CD8-positive, alpha-beta memory T cell (primary cell): ENCODE measurements around the gene CYTH3. TPM values are rescaled to one million over a fixed set of nuclear protein-coding genes. Genes with fewer than 3 reads are reported as not detected.

Source experiments
- CTCF ChIA-PET: fragments of 350-600 bp; sonication (Branson Sonifier 250); formaldehyde crosslinking; loops from one replicate; lab custom pipeline; 2021; ENCODE audit warnings: antibody characterized with exemption; lab: Charles Lee
- POLR2A ChIA-PET: fragments of 350-600 bp; sonication (Branson Sonifier 250); formaldehyde crosslinking; loops from one replicate; lab custom pipeline; 2021; ENCODE audit warnings: antibody characterized with exemption; lab: Charles Lee
- DNase-seq, 5 donors: peaks; one replicate each; pipeline versions ENCODE4 v3.0.0 to v3.0.0-alpha.2; 2020 to 2022; ENCODE audit warnings: mixed read lengths in 1 of 5
- H3K27ac ChIP-seq: one replicate; pipeline ENCODE4 v1.7.0; 2013; ENCODE audit warnings: low read depth, mild to moderate bottlenecking, low read length, moderate library complexity
- H3K27me3 ChIP-seq: 2 replicates; pipeline ENCODE4 v1.7.0; 2013; ENCODE audit warnings: low read length, mild to moderate bottlenecking; ENCODE audit not compliant: insufficient read depth, poor library complexity, severe bottlenecking
- H3K36me3 ChIP-seq: 2 replicates; pipeline ENCODE4 v1.7.0; 2013; ENCODE audit warnings: mild to moderate bottlenecking, low read length, moderate library complexity; ENCODE audit not compliant: insufficient read depth
- H3K4me1 ChIP-seq: 2 replicates; pipeline ENCODE4 v1.7.0; 2013; ENCODE audit warnings: mild to moderate bottlenecking, low read length, moderate library complexity; ENCODE audit not compliant: insufficient read depth
- H3K4me3 ChIP-seq: 2 replicates; pipeline ENCODE4 v1.7.0; 2013; ENCODE audit warnings: mild to moderate bottlenecking, low read length
- H3K9me3 ChIP-seq: 2 replicates; pipeline ENCODE4 v1.7.0; 2013; ENCODE audit warnings: mild to moderate bottlenecking, low read length
- H3K27ac Mint-ChIP-seq, 8 donors: one replicate each; pipeline ENCODE4 v1.8.0; 2020 to 2021; ENCODE audit warnings: mixed read lengths in 8 of 8, mild to moderate bottlenecking in 6 of 8, inconsistent platforms in 3 of 8, moderate library complexity in 3 of 8
- H3K27me3 Mint-ChIP-seq, 2 donors: one replicate each; pipeline ENCODE4 v1.8.0; 2020 to 2021; ENCODE audit warnings: mixed read lengths in 2 of 2, mild to moderate bottlenecking in 1 of 2, moderate library complexity in 1 of 2
- H3K36me3 Mint-ChIP-seq, 3 donors: one replicate each; pipeline ENCODE4 v1.8.0; 2020 to 2021; ENCODE audit warnings: mixed read lengths in 3 of 3, inconsistent platforms in 1 of 3, mild to moderate bottlenecking in 1 of 3
- H3K4me1 Mint-ChIP-seq, 3 donors: one replicate each; pipeline ENCODE4 v1.8.0; 2020 to 2021; ENCODE audit warnings: mixed read lengths in 3 of 3, inconsistent platforms in 1 of 3, mild to moderate bottlenecking in 1 of 3
- H3K4me3 Mint-ChIP-seq, 7 donors: one replicate each; pipeline ENCODE4 v1.8.0; 2020 to 2021; ENCODE audit warnings: mixed read lengths in 7 of 7, mild to moderate bottlenecking in 6 of 7, moderate library complexity in 4 of 7, inconsistent platforms in 2 of 7
- H3K9me3 Mint-ChIP-seq, 5 donors: one replicate each; pipeline ENCODE4 v1.8.0; 2020 to 2022; ENCODE audit warnings: mixed read lengths in 5 of 5, mild to moderate bottlenecking in 3 of 5, moderate library complexity in 2 of 5, inconsistent platforms in 1 of 5
- polyA plus RNA-seq: library from polyadenylated mRNA; unstranded; fragments of 300-500 nt; fragmentation: Illumina TruSeq; gene quantifications from one replicate; pipeline ENCODE4 v1.2.3, GENCODE V29; 2021
- total RNA-seq, 2 experiments: library from RNA; stranded (reverse); gene quantifications; one replicate each; pipeline ENCODE4 v1.2.3, GENCODE V29; 2021

Gene CYTH3
- total and polyA plus RNA-seq, 3 experiments from 2014 or later, result 4.5 to 15.7 (median 4.9) TPM

DNA sequence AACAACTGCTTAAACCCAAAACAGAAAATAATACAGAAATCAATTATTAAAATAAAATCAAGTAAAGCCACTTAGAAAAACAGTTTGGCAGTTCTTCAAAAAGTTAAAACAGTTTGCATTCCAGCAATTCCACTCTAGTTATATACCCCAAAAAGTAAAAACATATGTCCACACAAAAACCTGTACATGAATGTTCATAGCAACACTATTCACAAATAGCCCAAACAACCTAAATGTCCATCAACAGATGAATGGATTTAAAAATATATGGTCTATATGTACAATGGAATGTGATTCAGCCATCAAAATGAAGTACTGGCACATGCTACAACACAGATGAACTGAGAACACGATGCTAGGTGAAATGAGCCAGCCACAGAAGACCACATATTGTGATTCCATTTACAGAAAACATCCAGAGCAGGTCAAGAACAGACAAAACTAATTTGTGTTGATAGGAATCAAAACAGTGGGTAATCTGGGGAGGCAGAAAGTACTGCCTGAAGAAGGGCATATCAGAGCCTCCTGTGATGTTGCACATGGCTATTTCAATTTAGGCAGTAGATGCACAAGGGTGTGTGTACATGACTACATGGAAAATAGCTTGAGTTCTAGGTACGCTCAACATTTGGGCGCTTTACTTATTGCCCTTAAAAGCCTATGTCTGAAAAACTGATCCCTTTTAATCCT is 66.3 kb downstream of the CYTH3 start:
- no peaks in the 10 kb centered on the region for H3K4me1 ChIP-seq
- Mint-ChIP-seq H3K27ac (no peak overlapping the region), H3K27me3 (peaks cover 0 to 3% of the 10 kb centered on the region in 2 donors), H3K4me1 (peaks cover 12 to 21% (median 17%) of the 10 kb centered on the region in 3 donors), H3K9me3 (no peaks in the 10 kb centered on the region), H3K36me3 (peaks cover 0 to 3% (median 0%) of the 10 kb centered on the region in 3 donors), H3K4me3 (no peak overlapping the region)
- no peak for DNase-seq
- H3K27ac ChIP-seq, result no peak overlapping the region
- ChIA-PET CTCF (no interaction called here), POLR2A (no interaction called here)
- H3K9me3 ChIP-seq, result no peaks in the 10 kb centered on the region
- H3K36me3 ChIP-seq, result no peaks in the 10 kb centered on the region
- H3K27me3 ChIP-seq, result no peaks in the 10 kb centered on the region
- no peak overlapping the region for H3K4me3 ChIP-seq

DNA sequence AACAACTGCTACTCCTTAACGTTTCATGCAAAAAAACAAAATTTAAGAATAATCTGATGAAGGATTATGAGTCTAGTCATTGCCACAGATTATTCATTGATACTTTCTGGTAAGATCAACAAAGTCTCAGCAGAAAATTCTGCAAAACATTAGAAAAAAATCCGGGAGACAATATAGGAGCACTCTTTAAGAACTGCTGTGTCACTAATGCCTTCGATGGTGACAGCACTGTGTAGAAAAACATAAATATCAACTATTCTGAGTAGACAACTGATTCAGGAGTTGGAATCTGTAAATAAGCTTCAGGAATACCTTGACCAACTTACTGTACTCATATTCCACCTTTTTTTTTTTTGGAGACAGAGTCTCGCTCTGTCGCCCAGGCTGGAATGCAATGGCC is 69.0 kb downstream of the CYTH3 start:
- no peak for DNase-seq
- Histone ChIP-seq H3K27me3 (no peaks in the 10 kb centered on the region), H3K27ac (no peak overlapping the region), H3K4me1 (no peaks in the 10 kb centered on the region), H3K4me3 (no peak overlapping the region), H3K9me3 (no peaks in the 10 kb centered on the region), H3K36me3 (no peaks in the 10 kb centered on the region)
- Mint-ChIP-seq H3K4me3 (no peak overlapping the region), H3K36me3 (peaks cover 0 to 3% (median 0%) of the 10 kb centered on the region in 3 donors), H3K27ac (no peak overlapping the region), H3K9me3 (no peaks in the 10 kb centered on the region), H3K4me1 (peaks cover 12 to 30% (median 24%) of the 10 kb centered on the region in 3 donors), H3K27me3 (no peaks in the 10 kb centered on the region)
- ChIA-PET POLR2A (no interaction called here), CTCF (interaction anchor here (0.8 kb wide), 1 partner anchor 9 kb away, joined by 4 read pairs; no protein-coding TSS in a partner anchor)

- no peaks in the 10 kb centered on the region for H3K36me3 ChIP-seq
- Mint-ChIP-seq H3K4me3 (no peak overlapping the region), H3K4me1 (peaks cover 14 to 34% (median 24%) of the 10 kb centered on the region in 3 donors), H3K36me3 (peaks cover 0 to 3% (median 0%) of the 10 kb centered on the region in 3 donors), H3K27ac (no peak overlapping the region), H3K9me3 (no peaks in the 10 kb centered on the region), H3K27me3 (no peaks in the 10 kb centered on the region)
- no peak overlapping the region for H3K27ac ChIP-seq
- no peak overlapping the region for H3K4me3 ChIP-seq
- ChIA-PET CTCF (no interaction called here), POLR2A (no interaction called here)
- DNase-seq, result no peak
- no peaks in the 10 kb centered on the region for H3K4me1 ChIP-seq
- H3K27me3 ChIP-seq, result no peaks in the 10 kb centered on the region
- no peaks in the 10 kb centered on the region for H3K9me3 ChIP-seq
These were observed 70.3 kb downstream of the CYTH3 start for GRCh38 chr7:6202117-6202516.

GRCh38 chr7:6200971-6201370 is 71.5 kb downstream of the CYTH3 start:
- Histone ChIP-seq H3K36me3 (no peaks in the 10 kb centered on the region), H3K4me1 (no peaks in the 10 kb centered on the region), H3K4me3 (no peak overlapping the region), H3K27me3 (no peaks in the 10 kb centered on the region), H3K9me3 (no peaks in the 10 kb centered on the region), H3K27ac (no peak overlapping the region)
- POLR2A ChIA-PET, result no interaction called here
- DNase-seq, result no peak
- Mint-ChIP-seq H3K27ac (peak overlapping the region in 2 of 8 donors; percentile 28 to 29), H3K36me3 (peaks cover 0 to 3% (median 0%) of the 10 kb centered on the region in 3 donors), H3K9me3 (no peaks in the 10 kb centered on the region), H3K4me3 (no peak overlapping the region), H3K4me1 (peaks cover 13 to 28% (median 20%) of the 10 kb centered on the region in 3 donors), H3K27me3 (no peaks in the 10 kb centered on the region)
- CTCF ChIA-PET, result no interaction called here

- Mint-ChIP-seq H3K4me1 (peaks cover 15 to 34% (median 27%) of the 10 kb centered on the region in 3 donors), H3K27ac (peak overlapping the region in 1 of 8 donors; percentile 84), H3K4me3 (no peak overlapping the region), H3K36me3 (peaks cover 0 to 3% (median 0%) of the 10 kb centered on the region in 3 donors), H3K9me3 (no peaks in the 10 kb centered on the region), H3K27me3 (no peaks in the 10 kb centered on the region)
- Histone ChIP-seq H3K4me1 (no peaks in the 10 kb centered on the region), H3K27me3 (no peaks in the 10 kb centered on the region), H3K4me3 (no peak overlapping the region), H3K36me3 (no peaks in the 10 kb centered on the region), H3K27ac (no peak overlapping the region), H3K9me3 (no peaks in the 10 kb centered on the region)
- ChIA-PET POLR2A (no interaction called here), CTCF (no interaction called here)
- no peak for DNase-seq
These were observed 73.5 kb downstream of the CYTH3 start for GRCh38 chr7:6198689-6199595.

DNA sequence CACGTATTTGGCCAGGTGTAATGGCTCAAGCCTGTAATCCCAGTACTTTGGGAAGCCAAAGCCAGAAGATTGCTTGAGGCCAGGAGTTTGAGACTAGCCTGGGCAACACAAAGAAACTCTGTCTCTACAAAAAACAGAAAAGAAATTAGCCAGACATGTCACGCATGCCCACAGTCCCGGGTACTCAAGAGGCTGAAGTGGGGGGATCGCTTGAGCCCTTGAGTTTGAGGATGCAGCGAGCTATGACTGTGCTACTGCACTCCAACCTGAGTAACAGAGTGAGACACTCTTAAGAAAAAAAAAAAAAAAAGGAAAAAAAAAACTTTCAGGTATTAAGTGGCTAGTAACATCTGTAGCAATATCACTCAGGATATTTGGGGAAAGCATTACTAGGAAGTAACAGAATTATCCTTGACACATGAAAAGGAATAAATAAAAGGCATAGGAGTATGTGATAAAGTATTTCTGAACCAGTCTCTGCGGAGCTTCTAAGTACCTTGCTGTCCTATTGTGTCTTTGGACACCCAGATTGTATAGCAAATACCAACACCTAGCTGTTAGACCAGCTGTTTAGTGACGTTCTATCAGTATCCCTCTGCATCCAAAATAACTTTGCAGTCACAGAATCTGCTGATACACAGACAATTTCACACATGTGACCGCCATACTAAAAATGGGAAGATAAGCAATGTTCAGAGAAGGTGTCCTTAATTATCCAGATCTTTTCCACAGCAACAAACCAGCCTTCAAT is 74.4 kb downstream of the CYTH3 start:
- ChIA-PET POLR2A (no interaction called here), CTCF (no interaction called here)
- H3K4me1 ChIP-seq, result no peaks in the 10 kb centered on the region
- no peak overlapping the region for H3K27ac Mint-ChIP-seq
- peaks cover 0 to 3% (median 0%) of the 10 kb centered on the region in 3 donors for H3K36me3 Mint-ChIP-seq
- H3K27me3 Mint-ChIP-seq, result no peaks in the 10 kb centered on the region
- no peaks in the 10 kb centered on the region for H3K27me3 ChIP-seq
- H3K9me3 ChIP-seq, result no peaks in the 10 kb centered on the region
- no peaks in the 10 kb centered on the region for H3K9me3 Mint-ChIP-seq
- peaks cover 15 to 38% (median 27%) of the 10 kb centered on the region in 3 donors for H3K4me1 Mint-ChIP-seq
- no peaks in the 10 kb centered on the region for H3K36me3 ChIP-seq
- DNase-seq, result no peak
- H3K27ac ChIP-seq, result no peak overlapping the region
- no peak overlapping the region for H3K4me3 Mint-ChIP-seq
- no peak overlapping the region for H3K4me3 ChIP-seq

GRCh38 chr7:6193709-6194108 is 78.7 kb downstream of the CYTH3 start:
- Mint-ChIP-seq H3K27ac (peak overlapping the region in 2 of 8 donors; percentile 49 to 63), H3K36me3 (peaks cover 0 to 12% (median 2%) of the 10 kb centered on the region in 3 donors), H3K4me3 (no peak overlapping the region), H3K9me3 (no peaks in the 10 kb centered on the region), H3K4me1 (peaks cover 9 to 20% (median 11%) of the 10 kb centered on the region in 3 donors), H3K27me3 (no peaks in the 10 kb centered on the region)
- Histone ChIP-seq H3K4me1 (no peaks in the 10 kb centered on the region), H3K27me3 (no peaks in the 10 kb centered on the region), H3K4me3 (no peak overlapping the region), H3K36me3 (no peaks in the 10 kb centered on the region), H3K9me3 (no peaks in the 10 kb centered on the region), H3K27ac (no peak overlapping the region)
- DNase-seq, result no peak
- POLR2A ChIA-PET, result no interaction called here
- CTCF ChIA-PET, result interaction anchor here (0.7 kb wide), 1 partner anchor 9 kb away, joined by 4 read pairs; no protein-coding TSS in a partner anchor
